Endothelial cell of umbilical vein (primary cell): ENCODE results near the gene PASD1. TPM values are rescaled to one million over a fixed set of nuclear protein-coding genes. Genes with fewer than 3 reads are reported as not detected.

Source experiments
- BruUV-seq: library from RNA; stranded (reverse); fragments of 400-500 nt; replicated peaks from 2 replicates; lab custom pipeline; 2021; lab: Mats Ljungman, UMichigan
- CTCF ChIA-PET: fragments of 300-600, 350-600 bp; sonication (Branson Sonifier 250); formaldehyde crosslinking; loops from one replicate; lab custom pipeline; 2021; ENCODE audit warnings: antibody characterized with exemption, inconsistent platforms; lab: Charles Lee
- POLR2A ChIA-PET: fragments of 300-600, 350-600 bp; sonication (Branson Sonifier 250); formaldehyde crosslinking; loops from one replicate; lab custom pipeline; 2021; ENCODE audit warnings: antibody characterized with exemption, inconsistent platforms; lab: Charles Lee
- DNase-seq: peaks from one replicate; pipeline ENCODE4 v3.0.0-alpha.2; 2011; ENCODE audit warnings: low read depth, low spot score
- FAIRE-seq: peaks from 2 replicates; lab custom pipeline; 2011; peaks lifted over from hg19 to GRCh38; lab: Jason Lieb, UNC
- H2AFZ ChIP-seq: 2 replicates; pipeline ENCODE4 v1.6.0; 2012; ENCODE audit warnings: low read depth, low read length, control low read depth, inconsistent platforms
- H3K27ac ChIP-seq: 2 replicates; pipeline ENCODE4 v1.5.1; 2011; ENCODE audit warnings: low read depth, mild to moderate bottlenecking, control low read depth, low read length, moderate library complexity; ENCODE audit not compliant: insufficient read depth
- H3K27me3 ChIP-seq, 2 experiments: 2 replicates each; pipeline versions ENCODE4 v1.6.0 to v1.6.1; 2011; ENCODE audit warnings: low read length in 2 of 2, mixed read lengths in 1 of 2; ENCODE audit not compliant: control insufficient read depth in 2 of 2, insufficient read depth in 2 of 2
- H3K36me3 ChIP-seq, 2 experiments: 2 replicates in 1 of 2; 3 replicates in 1 of 2; pipeline ENCODE4 v1.5.1; 2011; ENCODE audit warnings: low read length in 2 of 2, mild to moderate bottlenecking in 1 of 2, moderate library complexity in 1 of 2; ENCODE audit not compliant: control insufficient read depth in 2 of 2, insufficient read depth in 2 of 2; ENCODE audit errors: extremely low read depth in 1 of 2
- H3K4me1 ChIP-seq: 3 replicates; pipeline ENCODE4 v1.5.1; 2011; ENCODE audit warnings: mild to moderate bottlenecking, low read length; ENCODE audit not compliant: control insufficient read depth, insufficient read depth; ENCODE audit errors: extremely low read depth
- H3K4me2 ChIP-seq: 2 replicates; pipeline ENCODE4 v1.6.1; 2011; ENCODE audit warnings: low read length, control low read depth, mixed read lengths; ENCODE audit not compliant: insufficient read depth
- H3K4me3 ChIP-seq, 3 experiments: fragments of 200-600 bp in 1 of 3; sonication (generic), shearing (Covaris generic) in 1 of 3; replicated peaks in 1 of 3; 2 replicates each; pipeline ENCODE4 v1.5.1; 2011 to 2016; ENCODE audit warnings: control low read depth in 3 of 3, low read length in 3 of 3, mild to moderate bottlenecking in 2 of 3, inconsistent platforms in 1 of 3, low read depth in 1 of 3, moderate library complexity in 1 of 3; ENCODE audit not compliant: insufficient read depth in 1 of 3
- H3K79me2 ChIP-seq: 2 replicates; pipeline ENCODE4 v1.6.0; 2012; ENCODE audit warnings: low read length, inconsistent platforms; ENCODE audit not compliant: control insufficient read depth, insufficient read depth
- H3K9ac ChIP-seq: replicated peaks from 2 replicates; pipeline ENCODE3; 2011; ENCODE audit warnings: low read length, control low read depth; ENCODE audit not compliant: insufficient read depth; ENCODE audit errors: extremely low read depth
- H3K9me1 ChIP-seq: replicated peaks from 3 replicates; pipeline ENCODE4 v1.6.0; 2011; ENCODE audit warnings: mild to moderate bottlenecking, low read length; ENCODE audit not compliant: control insufficient read depth, insufficient read depth; ENCODE audit errors: extremely low read depth
- H3K9me3 ChIP-seq: replicated peaks from 2 replicates; pipeline ENCODE4 v1.5.1; 2012; ENCODE audit warnings: low read length, inconsistent platforms; ENCODE audit not compliant: control insufficient read depth, insufficient read depth
- H4K20me1 ChIP-seq: replicated peaks from 2 replicates; pipeline ENCODE3; 2011; ENCODE audit warnings: mild to moderate bottlenecking, low read length; ENCODE audit not compliant: control insufficient read depth, insufficient read depth; ENCODE audit errors: extremely low read depth
- CTCF ChIP-seq, 2 donors: IDR thresholded peaks; 1 replicate in 1 of 2; 2 replicates in 1 of 2; pipeline ENCODE4 v1.5.1; 2011; ENCODE audit warnings: low read length in 2 of 2, mild to moderate bottlenecking in 2 of 2, moderate library complexity in 2 of 2, control low read depth in 1 of 2, inconsistent platforms in 1 of 2, low read depth in 1 of 2; ENCODE audit not compliant: insufficient read depth in 1 of 2; ENCODE audit errors: extremely low read depth in 1 of 2
- EZH2 ChIP-seq: IDR thresholded peaks from 2 replicates; pipeline ENCODE4 v1.6.1; 2012; ENCODE audit warnings: borderline replicate concordance, low read depth, mild to moderate bottlenecking, moderate library complexity, low read length, inconsistent platforms; ENCODE audit not compliant: severe bottlenecking
- FOS ChIP-seq: IDR thresholded peaks from 2 replicates; pipeline ENCODE4 v1.6.1; 2011; ENCODE audit warnings: mild to moderate bottlenecking, low read length, moderate library complexity, borderline replicate concordance; ENCODE audit not compliant: insufficient read depth
- GATA2 ChIP-seq: IDR thresholded peaks from 2 replicates; pipeline ENCODE4 v1.7.0; 2011; ENCODE audit warnings: low read depth, mild to moderate bottlenecking, moderate library complexity, mixed read lengths, low read length; ENCODE audit not compliant: insufficient read length, insufficient read depth
- JUN ChIP-seq: IDR thresholded peaks from 2 replicates; pipeline ENCODE4 v1.6.1; 2011; ENCODE audit warnings: borderline replicate concordance, low read depth; ENCODE audit not compliant: insufficient read length, insufficient read depth
- MAX ChIP-seq: IDR thresholded peaks from 2 replicates; pipeline ENCODE4 v1.6.1; 2011; ENCODE audit not compliant: insufficient read depth, insufficient read length
- MYC ChIP-seq: IDR thresholded peaks from one replicate; pipeline ENCODE4 v1.6.1; 2011; ENCODE audit warnings: mild to moderate bottlenecking, low read depth, low read length
- POLR2A ChIP-seq: IDR thresholded peaks from 2 replicates; pipeline ENCODE4 v1.6.1; 2012; ENCODE audit warnings: low read depth, mild to moderate bottlenecking, control low read depth, low read length
- POLR2AphosphoS5 ChIP-seq: IDR thresholded peaks from 2 replicates; pipeline ENCODE4 v1.6.1; 2012; ENCODE audit warnings: low read depth, mild to moderate bottlenecking, control low read depth, low read length, moderate library complexity; ENCODE audit not compliant: insufficient read depth
- dilution Hi-C: fragments of 300-500 bp; cut with MboI; formaldehyde crosslinking; loops from one replicate; pipeline ENCODE4 v1.15.0; 2019; ENCODE audit warnings: low sequenced_read_pairs; ENCODE audit not compliant: extremely low pct_ligation_motif_present
- intact Hi-C: fragments of 100-400 bp; cut with micrococcal nuclease; formaldehyde crosslinking; loops from one replicate; pipeline ENCODE4 v1.10.0; 2022
- polyA plus RNA-seq, 4 experiments: library from polyadenylated mRNA; depleted of rRNA in 3 of 4; stranded (reverse) in 3 of 4; unstranded in 1 of 4; fragments of >200 nt; gene quantifications; 2 replicates each; pipeline versions ENCODE4 v1.2.1 to v1.2.3, GENCODE V29; 2011 to 2012; ENCODE audit warnings: missing spikeins in 1 of 4
- total RNA-seq: library from RNA; stranded (reverse); gene quantifications from 2 replicates; pipeline ENCODE4 v1.2.3, GENCODE V29; 2021

PASD1 gene
- total and polyA plus RNA-seq, 2 donors (not counting 3 experiments of a cell fraction or from before 2014, with no cell fraction given), result not detected

- H2AFZ ChIP-seq, result no peak overlapping the region
- dilution Hi-C loops, result no loop called here
- no peak for DNase-seq
- no peak overlapping the region for H3K9ac ChIP-seq
- H3K4me3 ChIP-seq, result no peak overlapping the region
- ChIA-PET POLR2A (no interaction called here), CTCF (no interaction called here)
- no peaks in the 10 kb centered on the region for H3K36me3 ChIP-seq
- H3K27me3 ChIP-seq, result no peaks in the 10 kb centered on the region
- H3K27ac ChIP-seq, result no peak overlapping the region
- H3K9me1 ChIP-seq, result no peaks in the 10 kb centered on the region
- H4K20me1 ChIP-seq, result no peaks in the 10 kb centered on the region
- TF ChIP-seq POLR2A (no peak), MAX (no peak), JUN (no peak), FOS (no peak), MYC (no peak), GATA2 (no peak), CTCF (IDR thresholded peaks at IDR 0.05; ENCODE audit: extremely low read depth in 1 of 2, insufficient read depth in 1 of 2, low read depth in 1 of 2, low read length in 2 of 2) (no peak), POLR2AphosphoS5 (no peak), EZH2 (no peak)
- no peak overlapping the region for H3K4me2 ChIP-seq
- BruUV-seq, result no TSS peak
- no peak for FAIRE-seq
- H3K4me1 ChIP-seq, result no peaks in the 10 kb centered on the region
- no peaks in the 10 kb centered on the region for H3K79me2 ChIP-seq
- no peaks in the 10 kb centered on the region for H3K9me3 ChIP-seq
- intact Hi-C loops, result no loop called here
Observed at GRCh38 chrX:151633157-151633556, 69.7 kb downstream of the PASD1 start.
